Posterior cingulate gyrus (tissue), 11 donors: Measurements from ENCODE around the gene CLEC4G.
"Not testable (repeated sequence)": the region's sequence is repeated elsewhere in the genome, so short reads cannot be mapped to it uniquely, and the experiment has no call there.

Source experiments
- DNase-seq, 10 donors: peaks; one replicate each; pipeline versions ENCODE4 v3.0.0 to v3.0.0-alpha.2; 2020 to 2021; ENCODE audit warnings: mixed read lengths in 3 of 10
- intact Hi-C: fragments of 100-400 bp; cut with DNase I; formaldehyde crosslinking; loops from one replicate; pipeline ENCODE4 v1.15.1; 2023

CLEC4G gene

GRCh38 chr19:7732045-7732444 is at the start of gene CLEC4G:
CLEC4G (minus strand) TSS chr19:7732110; CDS start chr19:7732102, 8 bp downstream.
- peak in 1 of 10 donors; percentile 49 for DNase-seq
- intact Hi-C loops, result no loop called here

GRCh38 chr19:7781157-7781556 is 49.2 kb upstream of the CLEC4G start:
- no peak for DNase-seq
- intact Hi-C loops, result no loop called here

GRCh38 chr19:7779631-7780486 is 47.9 kb upstream of the CLEC4G start:
- no peak for DNase-seq
- intact Hi-C loops, result no loop called here

GRCh38 chr19:7778081-7778480 is 46.2 kb upstream of the CLEC4G start:
- no peak for DNase-seq

GRCh38 chr19:7775761-7776160 is 43.9 kb upstream of the CLEC4G start:
- peak in 1 of 10 donors; percentile 50 for DNase-seq
- intact Hi-C loops, result no loop called here

More at GRCh38 chr19:7778081-7778480, 46.2 kb upstream of the CLEC4G start:
- intact Hi-C loops, result no loop called here

GRCh38 chr19:7773841-7774240 is 41.9 kb upstream of the CLEC4G start:
- DNase-seq, result no peak
- intact Hi-C loops, result no loop called here

- intact Hi-C loops, result no loop called here
- DNase-seq, result no peak
Observed at GRCh38 chr19:7772752-7773291, 40.9 kb upstream of the CLEC4G start.

- intact Hi-C loops, result no loop called here
- DNase-seq, result no peak
Observed at GRCh38 chr19:7771072-7771471, 39.2 kb upstream of the CLEC4G start.

GRCh38 chr19:7769171-7769570 is 37.3 kb upstream of the CLEC4G start:
- intact Hi-C loops, result no loop called here
- DNase-seq, result no peak

- DNase-seq, result no peak
- intact Hi-C loops, result no loop called here
Observed at GRCh38 chr19:7767487-7767886, 35.6 kb upstream of the CLEC4G start.

GRCh38 chr19:7766535-7766934 is 34.6 kb upstream of the CLEC4G start:
- no peak for DNase-seq
- intact Hi-C loops, result no loop called here

GRCh38 chr19:7765043-7765442 is 33.1 kb upstream of the CLEC4G start:
- DNase-seq, intact Hi-C loops: not testable (repeated sequence)

- intact Hi-C loops, DNase-seq: not testable (repeated sequence)
Observed at GRCh38 chr19:7764157-7764556, 32.2 kb upstream of the CLEC4G start.

- intact Hi-C loops, result no loop called here
- no peak for DNase-seq
Observed at GRCh38 chr19:7763696-7764095, 31.8 kb upstream of the CLEC4G start.

GRCh38 chr19:7762719-7763293 is 30.9 kb upstream of the CLEC4G start, which contains the start of gene CLEC4M:
CLEC4M (plus strand) TSS chr19:7763243; CDS start chr19:7763267, 24 bp downstream.
- no peak for DNase-seq
- intact Hi-C loops, result no loop called here

- DNase-seq, result no peak
- intact Hi-C loops, result no loop called here
Observed at GRCh38 chr19:7759156-7759555, 27.2 kb upstream of the CLEC4G start.

GRCh38 chr19:7757358-7757757 is 25.4 kb upstream of the CLEC4G start:
- DNase-seq, result no peak
- intact Hi-C loops, result no loop called here

GRCh38 chr19:7756258-7756657 is 24.3 kb upstream of the CLEC4G start:
- intact Hi-C loops, result no loop called here
- DNase-seq, result no peak

- intact Hi-C loops, result no loop called here
Observed at GRCh38 chr19:7751157-7751783, 19.4 kb upstream of the CLEC4G start.

GRCh38 chr19:7748756-7749155 is 16.8 kb upstream of the CLEC4G start:
- DNase-seq, result no peak
- intact Hi-C loops, result no loop called here

More at GRCh38 chr19:7751157-7751783, 19.4 kb upstream of the CLEC4G start:
- DNase-seq, result no peak

- DNase-seq, result no peak
- intact Hi-C loops, result no loop called here
Observed at GRCh38 chr19:7748171-7748570, 16.3 kb upstream of the CLEC4G start.
